GM12864 (cell line): ENCODE data around the gene ZKSCAN4.
A peak's percentile ranks its signal among the peaks of the same experiment; 100 is the strongest.

Source experiments
- DNase-seq: peaks from one replicate; pipeline ENCODE4 v3.0.0-alpha.2; 2011; ENCODE audit warnings: low read depth
- H3K4me3 ChIP-seq: 2 replicates; pipeline ENCODE4 v1.5.1; 2011; ENCODE audit warnings: mild to moderate bottlenecking, low read depth, low read length, control low read depth
- CTCF ChIP-seq: IDR thresholded peaks from 2 replicates; pipeline ENCODE4 v1.5.1; 2011; ENCODE audit warnings: low read depth, mild to moderate bottlenecking, moderate library complexity, low read length, control low read depth, inconsistent platforms; ENCODE audit errors: missing control alignments

Gene ZKSCAN4

GRCh38 chr6:28218312-28219248 lies 33.5 kb downstream of the ZKSCAN4 start:
- TF ChIP-seq CTCF, result no peak
- H3K4me3 ChIP-seq, result peak overlapping the region; percentile 70
- no peak for DNase-seq

- TF ChIP-seq CTCF, result no peak
- no peak for DNase-seq
- no peak overlapping the region for H3K4me3 ChIP-seq
Observed at GRCh38 chr6:28217890-28218289, 34.2 kb downstream of the ZKSCAN4 start.

- DNase-seq, result no peak
- TF ChIP-seq CTCF, result no peak
- H3K4me3 ChIP-seq, result no peak overlapping the region
Observed at GRCh38 chr6:28215425-28215824, 36.6 kb downstream of the ZKSCAN4 start.

DNA sequence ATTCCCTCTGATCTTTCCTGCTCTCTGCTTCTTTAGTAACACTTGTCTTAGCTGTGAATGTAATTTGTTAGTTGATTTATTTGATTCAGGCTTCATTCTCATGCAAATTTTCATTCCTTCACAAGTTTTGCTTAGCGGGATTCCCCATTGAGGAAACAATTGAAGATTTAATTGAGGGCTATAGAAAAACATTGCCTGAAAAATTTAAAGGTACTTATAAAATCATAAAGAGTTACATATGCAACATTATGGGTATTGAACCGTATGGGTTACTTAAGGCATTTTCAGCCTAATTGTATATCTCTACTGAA lies 38.9 kb downstream of the ZKSCAN4 start:
- H3K4me3 ChIP-seq, result no peak overlapping the region; the same call in 1 of the 2 replicates
- TF ChIP-seq CTCF, result no peak

DNA sequence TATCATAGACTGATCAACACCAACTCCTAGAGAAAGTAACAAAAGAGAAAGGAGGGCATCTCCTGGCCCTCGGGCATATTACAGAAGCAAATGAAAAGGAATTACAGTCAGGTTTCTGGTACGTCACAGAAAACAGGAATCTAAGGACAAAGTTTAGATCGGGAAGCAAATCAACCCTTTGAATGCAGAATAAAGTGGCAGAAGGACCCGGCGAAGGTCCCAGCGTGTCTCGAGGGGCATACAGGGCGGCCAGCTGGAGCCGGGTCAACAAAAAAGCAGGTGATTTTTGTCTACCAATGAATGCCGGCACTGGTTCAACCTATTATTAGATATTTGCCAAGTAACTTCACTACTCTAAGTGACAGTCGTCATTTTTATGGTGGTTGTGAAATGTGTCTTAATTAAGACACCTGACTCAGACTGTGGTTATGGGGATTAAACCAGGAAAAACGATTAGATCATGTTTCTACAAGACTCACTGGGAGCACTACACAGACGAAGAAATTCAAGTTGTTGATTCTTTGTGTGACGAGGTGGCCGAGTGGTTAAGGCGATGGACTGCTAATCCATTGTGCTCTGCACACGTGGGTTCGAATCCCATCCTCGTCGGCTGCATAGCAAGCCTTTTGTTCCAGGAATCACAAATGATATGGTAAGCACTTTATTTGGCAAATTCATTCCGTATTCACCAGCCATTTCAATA lies 39.4 kb downstream of the ZKSCAN4 start:
- DNase-seq, result peak; percentile 66
- peak overlapping the region; percentile 63 for H3K4me3 ChIP-seq
- TF ChIP-seq CTCF, result peak; percentile 9

More for the DNA sequence above, 38.9 kb downstream of the ZKSCAN4 start:
- no peak for DNase-seq

GRCh38 chr6:28211840-28212509 lies 40.1 kb downstream of the ZKSCAN4 start:
- TF ChIP-seq CTCF, result no peak
- no peak for DNase-seq
- H3K4me3 ChIP-seq, result peak overlapping the region; percentile 63
